NCI-H345 treated with DMSO at 0.1 percent for 48 hours (cell line): Measurements from ENCODE around the gene SRRM3.
"Not testable (repeated sequence)": the region's sequence is repeated elsewhere in the genome, so short reads cannot be mapped to it uniquely, and the experiment has no call there.

Source experiments
- DNase-seq: peaks from one replicate; lab custom pipeline; 2025; ENCODE audit not compliant: unreplicated experiment; lab: John Stamatoyannopoulos, UW

The SRRM3 gene

DNA sequence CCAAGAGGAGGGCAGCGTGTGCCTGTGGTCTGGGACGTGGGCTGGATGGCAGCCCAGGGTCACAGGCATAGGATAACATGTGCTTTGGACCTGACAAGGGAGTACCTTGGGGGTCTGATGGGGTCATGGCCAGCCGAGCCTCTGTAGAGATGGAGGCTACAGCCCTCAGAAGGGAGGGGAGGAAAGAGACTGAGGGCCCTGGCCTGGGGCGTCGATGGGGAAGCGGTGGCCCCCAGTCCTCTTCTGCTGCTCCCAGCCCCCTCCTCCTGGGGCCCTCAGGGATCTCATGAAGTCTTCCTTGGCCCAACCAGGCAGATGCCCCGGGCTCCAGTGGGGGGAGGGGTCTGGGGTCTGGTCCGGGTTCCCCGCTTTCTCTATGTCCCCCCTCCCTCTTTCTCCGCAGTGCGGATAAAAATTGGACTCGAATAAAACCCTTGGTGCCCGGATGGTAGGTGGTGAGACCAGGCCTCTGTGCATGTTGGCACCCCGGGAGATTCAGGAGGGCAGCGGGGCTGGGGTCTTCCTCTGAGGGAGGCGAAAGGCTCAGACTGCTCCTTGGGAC, 85.2 kb downstream of the SRRM3 start:
- no peak for DNase-seq

DNA sequence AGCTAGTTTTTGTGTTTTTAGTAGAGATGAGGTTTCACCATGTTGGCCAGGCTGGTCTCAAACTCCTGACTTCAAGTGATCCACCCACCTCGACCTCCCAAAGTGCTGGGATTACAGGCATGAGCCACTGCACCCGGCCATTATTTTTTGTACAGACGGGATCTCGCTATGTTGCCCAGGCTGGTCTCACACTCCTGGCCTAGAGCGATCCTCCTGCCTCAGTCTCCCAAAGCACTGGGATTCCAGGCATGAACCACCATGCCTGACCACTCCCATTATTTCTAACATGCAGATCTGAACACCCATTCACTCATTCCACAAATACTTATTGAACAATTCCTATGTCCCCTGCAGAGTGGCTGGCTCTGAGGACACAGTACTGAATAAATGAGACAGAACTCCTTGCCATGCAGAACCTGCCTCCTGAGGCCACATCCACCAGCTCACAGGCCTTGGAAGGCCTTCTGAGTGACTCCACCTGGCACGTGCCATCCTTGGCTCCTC, 89.2 kb downstream of the SRRM3 start:
- DNase-seq = not testable (repeated sequence)

DNA sequence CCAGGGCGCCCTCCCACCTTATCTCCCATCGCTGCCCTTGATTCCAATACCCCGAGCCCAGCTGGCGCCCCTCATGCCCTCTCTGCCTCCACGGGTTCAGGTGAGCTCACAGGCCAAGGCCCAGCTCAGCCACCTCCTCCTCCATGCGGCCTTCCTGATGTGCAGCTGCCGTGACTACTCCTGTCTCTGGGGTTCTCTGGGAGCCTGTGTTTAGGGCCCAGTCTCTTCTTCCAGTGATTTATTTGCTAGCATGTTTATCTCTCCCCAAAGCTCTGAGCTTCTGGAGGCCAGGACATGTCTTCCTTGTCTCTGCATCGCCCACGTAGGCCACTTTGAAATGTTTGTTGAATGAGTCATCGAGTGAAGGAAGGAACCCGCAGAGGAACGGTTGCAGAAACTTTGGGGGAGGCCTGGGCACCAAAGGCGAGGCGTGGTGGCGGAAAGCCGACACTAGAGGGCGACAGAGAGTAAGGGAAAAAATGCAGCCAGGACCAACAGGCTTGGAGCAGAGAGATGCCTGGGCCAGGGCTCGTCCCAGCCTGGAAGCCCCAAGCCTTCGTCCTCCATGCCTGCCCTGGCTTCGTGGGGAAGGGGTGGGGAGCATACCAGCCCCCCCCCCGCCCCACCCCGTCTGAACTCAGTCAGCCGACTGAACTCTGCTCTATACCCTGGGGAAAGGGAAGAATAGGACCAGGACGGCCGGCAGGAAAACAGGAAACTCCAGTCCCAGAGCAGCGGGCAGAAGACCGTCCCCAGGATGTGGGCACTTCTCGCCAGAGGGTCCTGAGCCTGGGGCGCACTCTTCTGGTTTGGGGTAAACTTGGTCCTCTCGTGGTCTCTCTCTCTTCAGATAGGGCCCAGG, 89.9 kb downstream of the SRRM3 start:
- DNase-seq = peak; percentile 69

DNA sequence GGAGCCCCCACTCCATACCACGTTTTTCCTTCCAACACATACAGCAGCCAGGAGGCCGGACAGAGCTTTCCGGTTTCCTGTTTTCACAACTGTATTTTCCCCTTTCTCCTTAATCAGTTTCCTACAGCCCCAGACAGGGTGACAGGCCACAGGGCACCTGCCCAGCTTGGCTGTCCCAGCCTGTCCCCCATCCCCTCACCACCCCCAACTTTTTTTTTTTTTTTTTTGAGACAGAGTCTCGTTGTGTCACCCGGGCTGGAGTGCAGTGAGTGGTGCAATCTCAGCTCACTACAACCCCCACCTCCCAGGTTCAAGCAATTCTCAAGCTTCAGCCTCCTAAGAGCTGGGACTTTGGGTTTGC, 90.5 kb downstream of the SRRM3 start:
- DNase-seq = no peak

DNA sequence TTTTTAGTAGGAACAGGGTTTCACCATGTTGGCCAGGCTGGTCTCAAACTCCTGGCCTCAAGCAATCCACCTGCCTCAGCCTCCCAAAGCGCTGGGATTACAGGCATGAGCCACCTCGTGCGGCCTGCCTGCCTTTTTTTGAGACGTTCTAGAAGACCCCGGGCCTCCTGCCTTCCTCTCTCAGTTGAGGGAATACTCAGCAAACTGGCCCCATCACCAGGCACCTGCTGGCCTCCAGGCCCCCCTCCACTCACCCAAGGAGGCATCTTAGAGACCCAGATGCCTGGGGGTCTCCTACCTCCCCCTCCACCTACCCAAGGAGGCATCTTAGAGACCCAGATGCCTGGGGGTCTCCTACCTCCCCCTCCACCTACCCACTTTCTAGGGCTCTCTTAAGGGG, 91.2 kb downstream of the SRRM3 start:
- not testable (repeated sequence) for DNase-seq

DNA sequence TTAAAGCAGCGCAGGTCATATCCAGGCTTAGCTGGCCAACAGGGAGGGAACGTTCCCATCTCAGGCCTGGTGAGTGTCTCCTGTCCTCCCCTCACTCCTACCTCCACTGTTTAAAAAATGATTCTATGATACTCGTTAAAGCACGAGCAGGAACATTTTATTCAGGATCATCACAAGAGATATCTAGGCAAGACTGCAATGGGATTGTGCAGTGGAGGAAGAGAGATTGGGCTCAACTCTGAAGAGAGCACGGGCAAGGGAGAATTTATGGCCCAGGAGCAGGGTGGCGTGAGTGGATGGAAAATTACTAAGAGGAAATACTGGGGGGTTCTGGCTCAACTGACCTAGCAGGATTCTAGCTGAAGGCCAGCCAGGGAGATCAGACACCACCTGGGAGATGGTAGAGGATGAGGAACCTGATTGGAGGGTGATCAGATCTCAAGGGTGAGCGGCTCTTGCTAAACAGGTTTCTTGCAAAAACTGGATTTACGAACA, 91.8 kb downstream of the SRRM3 start:
- DNase-seq = no peak

DNA sequence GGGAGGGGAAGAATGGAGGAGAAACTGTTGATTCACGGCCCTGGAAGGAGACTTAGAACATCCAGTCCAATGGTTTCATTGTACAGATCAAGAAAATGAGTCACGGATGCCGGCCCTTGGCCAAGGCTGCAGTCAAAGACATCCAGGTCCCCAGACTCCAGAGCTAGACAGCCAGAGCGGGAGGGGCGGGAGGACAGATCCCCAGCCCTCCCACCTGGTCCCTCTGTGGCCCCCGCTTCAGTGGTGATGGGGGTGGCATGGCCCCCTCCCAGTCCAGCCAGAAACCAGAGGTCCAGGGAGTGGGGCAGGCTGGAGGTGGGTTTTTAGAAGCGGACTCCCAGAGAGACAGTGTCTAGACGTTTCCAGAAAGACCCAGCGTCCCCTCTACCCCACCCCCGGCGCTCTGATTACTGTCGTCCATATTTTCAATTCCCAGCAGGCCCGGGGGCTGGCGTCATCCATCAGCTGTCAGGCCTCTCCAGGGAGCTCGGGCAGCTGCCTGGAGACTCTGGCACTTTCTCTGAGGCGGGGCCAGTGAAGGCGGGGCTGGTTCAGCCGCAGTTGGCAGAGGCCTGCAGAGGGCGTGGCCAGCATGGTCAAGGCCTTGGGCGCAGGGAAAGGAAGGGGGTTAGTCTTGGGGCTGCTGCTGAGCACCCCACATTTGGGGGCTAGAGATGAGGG, 92.8 kb downstream of the SRRM3 start:
- peak; percentile 42 for DNase-seq

DNA sequence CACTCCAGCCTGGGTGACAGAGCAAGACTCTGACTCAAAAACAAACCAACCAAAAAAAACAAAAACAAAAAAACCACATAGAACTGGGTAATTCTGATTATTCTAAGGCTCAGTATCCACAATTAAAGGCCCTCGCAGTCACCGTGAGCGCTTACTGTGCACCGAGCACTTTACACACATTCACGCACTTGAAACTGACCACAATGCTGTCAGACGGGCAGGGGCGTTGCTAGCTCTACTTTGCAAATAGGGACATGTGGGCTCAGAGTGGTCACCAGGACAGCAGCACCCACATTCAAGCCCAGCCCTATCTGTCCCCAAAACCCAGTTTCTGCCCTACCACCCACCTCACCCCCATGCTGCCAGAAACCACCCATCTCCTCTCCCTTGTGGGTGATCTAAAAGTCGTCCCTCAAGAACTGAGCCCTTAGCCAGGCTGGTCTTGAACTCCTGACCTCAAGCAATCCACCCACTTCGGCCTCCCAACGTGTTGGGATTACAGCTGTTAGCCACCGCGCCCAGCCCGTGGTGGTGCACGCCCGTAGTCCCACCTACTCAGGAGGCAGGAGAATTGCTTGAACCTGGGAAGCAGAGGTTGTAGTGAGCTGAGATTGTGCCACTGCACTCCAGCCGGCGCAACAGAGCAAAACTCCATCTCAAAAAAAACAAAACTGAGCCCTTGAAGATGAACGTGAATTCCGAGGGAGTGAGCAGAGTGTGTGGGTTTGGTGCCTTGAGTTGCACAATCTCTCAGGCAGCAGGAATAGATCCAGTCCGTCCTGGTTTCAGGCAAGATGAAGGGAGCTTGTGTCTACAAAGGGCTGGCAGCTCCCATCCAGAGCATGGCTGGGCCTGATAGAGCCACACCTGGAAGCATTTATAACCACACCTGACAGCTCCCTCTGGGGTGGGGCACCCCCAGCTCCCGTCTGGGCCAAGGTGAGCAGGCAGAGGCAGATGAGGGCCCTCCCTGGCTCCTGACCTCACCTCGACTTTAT, 95.3 kb downstream of the SRRM3 start:
- DNase-seq = no peak

DNA sequence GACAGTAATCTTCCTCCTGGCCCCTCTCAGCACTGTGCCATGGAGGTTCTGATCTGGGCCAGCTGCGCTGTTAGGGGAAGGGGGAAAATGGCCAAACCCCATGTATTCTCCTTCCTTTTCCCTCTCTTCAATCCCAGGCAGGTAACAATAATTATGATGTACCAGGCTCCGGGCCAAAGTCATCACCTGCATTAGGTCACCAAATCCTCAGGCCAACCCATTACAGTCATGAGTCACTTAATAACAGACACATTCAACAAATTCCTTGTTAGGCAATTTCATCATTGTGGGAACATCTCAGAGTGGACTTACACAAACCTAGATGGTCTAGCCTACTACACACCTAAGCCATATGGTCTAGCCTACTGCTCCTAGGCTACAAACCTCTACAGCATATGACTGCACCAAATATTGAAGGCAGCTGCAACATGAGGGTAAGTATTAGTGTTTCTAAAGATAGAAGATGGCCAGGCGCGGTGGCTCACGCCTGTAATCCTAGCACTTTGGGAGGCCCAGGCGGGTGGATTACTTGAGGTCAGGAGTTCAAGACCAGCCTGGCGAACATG, 98.6 kb downstream of the SRRM3 start:
- no peak for DNase-seq

DNA sequence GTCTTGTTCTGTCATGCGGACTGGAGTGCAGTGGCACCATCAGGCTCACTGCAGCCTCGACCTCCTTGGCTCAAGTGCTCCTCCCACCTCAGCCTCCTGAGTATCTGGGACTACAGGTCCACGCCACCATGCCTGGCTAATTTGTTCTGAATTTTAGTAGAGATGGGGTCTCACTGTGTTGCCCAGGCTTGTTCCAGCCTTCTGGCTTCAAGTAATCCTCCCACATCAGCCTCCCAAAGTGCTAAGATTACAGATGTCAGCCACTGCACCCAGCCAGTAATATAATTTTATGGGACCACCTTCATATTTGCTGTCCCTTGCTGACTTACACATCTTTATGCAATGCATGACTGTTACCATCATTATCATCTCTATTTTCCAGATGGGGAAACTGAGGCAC, 99.3 kb downstream of the SRRM3 start:
- no peak for DNase-seq

DNA sequence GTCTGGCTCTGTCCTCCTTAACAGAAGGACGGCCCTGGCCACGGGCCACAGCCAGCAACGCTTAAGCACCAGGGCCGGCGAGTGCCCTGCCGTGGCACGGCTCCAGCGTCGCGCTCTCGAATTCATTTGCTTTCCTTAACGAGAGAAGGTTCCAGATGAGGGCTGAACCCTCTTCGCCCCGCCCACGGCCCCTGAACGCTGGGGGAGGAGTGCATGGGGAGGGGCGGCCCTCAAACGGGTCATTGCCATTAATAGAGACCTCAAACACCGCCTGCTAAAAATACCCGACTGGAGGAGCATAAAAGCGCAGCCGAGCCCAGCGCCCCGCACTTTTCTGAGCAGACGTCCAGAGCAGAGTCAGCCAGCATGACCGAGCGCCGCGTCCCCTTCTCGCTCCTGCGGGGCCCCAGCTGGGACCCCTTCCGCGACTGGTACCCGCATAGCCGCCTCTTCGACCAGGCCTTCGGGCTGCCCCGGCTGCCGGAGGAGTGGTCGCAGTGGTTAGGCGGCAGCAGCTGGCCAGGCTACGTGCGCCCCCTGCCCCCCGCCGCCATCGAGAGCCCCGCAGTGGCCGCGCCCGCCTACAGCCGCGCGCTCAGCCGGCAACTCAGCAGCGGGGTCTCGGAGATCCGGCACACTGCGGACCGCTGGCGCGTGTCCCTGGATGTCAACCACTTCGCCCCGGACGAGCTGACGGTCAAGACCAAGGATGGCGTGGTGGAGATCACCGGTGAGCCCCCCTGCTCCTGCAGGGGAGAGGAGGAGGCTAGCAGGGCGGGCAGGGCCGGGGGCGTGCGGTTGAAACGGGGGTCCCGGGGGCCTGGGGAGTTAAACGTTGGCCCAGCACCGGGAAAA, 100.9 kb downstream of the SRRM3 start, which contains the start of gene HSPB1:
Gene HSPB1 (plus strand): TSS at position 327 of the 855 bp plus-strand sequence. CDS start 40 bp downstream, at position 367.
- peak; percentile 71 for DNase-seq

DNA sequence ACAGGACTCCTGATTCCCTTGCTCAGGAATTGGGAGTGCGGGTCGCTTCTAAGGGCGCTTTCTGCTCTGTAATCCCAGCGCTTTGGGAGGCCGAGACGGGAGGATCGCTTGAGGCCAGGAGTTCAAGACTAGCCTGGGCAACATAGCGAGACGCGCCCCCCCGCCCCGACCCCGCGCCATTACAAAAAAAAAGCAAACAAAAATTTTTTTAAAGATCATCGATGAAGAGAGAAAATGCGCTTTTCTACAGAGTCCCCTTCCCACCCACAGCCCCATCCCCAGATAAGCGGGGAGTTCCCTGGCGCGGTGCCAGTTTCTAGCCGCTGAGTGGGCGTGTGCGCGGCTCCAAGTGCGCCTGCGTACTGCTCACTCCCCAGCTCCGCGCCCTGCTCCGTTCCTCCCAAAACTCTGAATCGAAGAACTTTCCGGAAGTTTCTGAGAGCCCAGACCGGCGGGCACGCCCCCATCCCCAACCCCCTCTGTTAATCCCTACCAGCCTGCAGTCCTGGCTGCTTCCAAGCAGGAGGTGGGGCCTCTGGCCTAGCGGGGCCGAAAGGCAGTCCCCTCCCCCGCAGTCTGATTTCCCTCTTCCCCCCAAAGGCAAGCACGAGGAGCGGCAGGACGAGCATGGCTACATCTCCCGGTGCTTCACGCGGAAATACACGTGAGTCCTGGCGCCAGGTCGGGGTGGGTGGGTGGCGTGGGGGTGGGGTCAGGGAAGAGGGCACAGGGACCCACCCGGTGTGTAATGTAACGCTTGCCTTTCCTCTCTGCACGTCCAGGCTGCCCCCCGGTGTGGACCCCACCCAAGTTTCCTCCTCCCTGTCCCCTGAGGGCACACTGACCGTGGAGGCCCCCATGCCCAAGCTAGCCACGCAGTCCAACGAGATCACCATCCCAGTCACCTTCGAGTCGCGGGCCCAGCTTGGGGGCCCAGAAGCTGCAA, 101.8 kb downstream of the SRRM3 start:
- DNase-seq = peak; percentile 47

DNA sequence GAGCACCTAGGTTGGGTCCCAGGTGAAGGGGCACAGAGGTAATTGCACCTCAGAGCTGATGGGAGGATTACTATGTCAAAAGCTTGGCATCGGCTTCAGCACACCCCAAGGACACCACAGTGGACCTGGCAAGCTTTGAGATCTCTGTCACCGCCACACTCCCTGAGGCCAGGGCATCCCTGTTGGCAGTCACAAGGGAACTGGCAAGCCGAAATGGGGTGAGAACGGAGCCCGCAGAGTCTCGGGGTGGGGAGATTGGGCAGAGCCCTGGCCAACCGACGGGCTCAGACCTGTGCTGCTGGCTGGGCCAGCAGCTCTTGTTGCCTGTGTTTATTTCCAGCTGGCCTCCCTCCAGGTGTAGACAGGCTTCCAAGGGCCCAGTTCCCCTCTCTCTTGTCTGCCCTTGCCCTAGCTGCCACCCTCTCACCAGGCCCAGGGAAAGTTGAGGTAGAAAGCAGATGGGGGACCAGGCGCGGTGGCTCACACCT, 103.2 kb downstream of the SRRM3 start:
- no peak for DNase-seq

DNA sequence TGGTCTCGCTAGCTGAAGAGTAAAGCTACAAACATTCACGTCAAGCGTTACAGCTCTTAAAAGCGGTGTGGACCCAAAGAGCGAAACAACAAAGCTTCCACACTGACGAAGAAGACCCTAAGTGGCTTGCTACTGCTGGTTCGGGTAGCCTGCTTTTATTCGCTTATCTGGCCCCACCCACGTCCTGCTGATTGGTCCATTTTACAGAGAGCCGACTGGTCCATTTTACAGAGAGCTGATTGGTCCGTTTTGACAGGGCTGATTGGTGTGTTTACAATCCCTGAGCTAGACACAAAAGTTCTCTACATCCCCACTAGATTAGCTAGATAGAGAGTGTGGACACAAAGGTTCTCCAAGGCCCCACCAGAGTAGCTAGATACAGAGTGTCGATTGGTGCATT, 107.2 kb downstream of the SRRM3 start:
- DNase-seq = not testable (repeated sequence)

DNA sequence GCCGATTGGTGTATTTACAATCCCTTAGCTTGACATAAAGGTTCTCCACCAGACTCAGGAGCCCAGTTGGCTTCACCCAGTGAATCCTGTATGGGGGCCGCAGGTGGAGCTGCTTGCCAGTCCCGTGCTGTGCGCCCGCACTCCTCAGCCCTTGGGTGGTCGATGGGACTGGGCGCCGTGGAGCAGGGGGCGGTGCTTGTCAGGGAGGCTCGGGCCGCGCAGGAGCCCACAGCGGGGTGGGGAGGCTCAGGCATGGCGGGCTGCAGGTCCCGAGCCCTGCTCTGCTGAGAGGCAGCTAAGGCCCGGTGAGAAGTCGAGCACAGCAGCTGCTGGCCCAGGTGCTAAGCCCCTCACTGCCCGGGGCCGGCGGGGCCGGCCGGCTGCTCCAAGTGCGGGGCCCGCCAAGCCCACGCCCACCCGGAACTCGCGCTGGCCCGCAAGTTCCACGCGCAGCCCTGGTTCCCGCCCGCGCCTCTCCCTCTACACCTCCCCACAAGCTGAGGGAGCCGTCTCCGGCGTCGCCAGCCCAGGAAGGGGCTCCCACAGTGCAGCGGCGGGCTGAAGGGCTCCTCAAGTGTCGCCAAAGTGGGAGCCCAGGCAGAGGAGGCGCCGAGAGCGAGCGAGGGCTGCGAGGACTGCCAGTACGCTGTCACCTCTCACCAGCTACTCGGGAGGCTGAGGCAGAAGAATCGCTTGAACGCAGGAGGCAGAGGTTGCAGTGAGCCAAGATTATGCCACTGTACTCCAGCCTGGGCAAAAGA, 107.8 kb downstream of the SRRM3 start:
- DNase-seq = not testable (repeated sequence)

DNA sequence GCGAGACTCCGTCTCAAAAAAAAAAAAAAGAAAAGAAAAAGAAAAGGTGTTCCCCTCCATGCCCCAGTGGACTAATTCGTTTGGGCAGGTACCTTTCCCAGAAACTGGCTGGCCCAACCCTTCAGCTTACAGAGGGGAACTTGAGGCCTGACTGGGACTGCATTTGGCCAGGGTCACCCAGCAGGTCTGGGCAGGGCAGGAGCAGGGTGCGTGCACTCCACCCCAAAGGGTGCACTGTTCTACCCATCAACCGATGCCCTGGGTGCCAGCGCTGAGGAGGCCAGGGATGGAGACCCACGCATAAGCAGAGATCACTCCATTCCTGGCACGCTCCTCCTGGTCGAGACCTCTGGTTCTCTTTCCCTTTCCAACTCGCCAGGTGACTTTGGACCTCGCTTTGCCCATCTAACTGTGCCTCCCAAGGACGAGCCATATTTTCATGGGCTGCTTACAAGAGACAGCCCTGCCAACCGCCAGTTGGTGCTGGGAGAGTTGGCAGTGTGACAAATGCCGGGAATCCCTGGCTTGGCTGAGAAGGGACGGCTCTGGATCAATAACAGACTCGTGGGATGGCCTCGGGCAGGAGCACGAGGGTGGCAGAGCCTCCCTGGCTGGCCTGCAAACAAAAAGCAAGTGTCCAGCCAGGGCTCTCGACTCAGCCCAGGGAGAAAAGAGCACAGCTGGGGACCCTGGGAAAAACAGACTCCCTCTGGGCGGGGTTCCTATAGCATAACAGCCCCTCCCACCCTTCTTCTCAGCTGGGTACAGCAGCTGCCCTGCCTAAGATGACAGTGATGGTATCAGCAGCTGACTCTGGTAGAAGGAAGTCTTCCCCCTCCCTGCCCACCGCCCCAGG, 108.6 kb downstream of the SRRM3 start:
- peak; percentile 76 for DNase-seq
